AG20443 (cell line): ENCODE measurements around the gene SLC27A5.
"Not testable (repeated sequence)": the region's sequence is repeated elsewhere in the genome, so short reads cannot be mapped to it uniquely, and the experiment has no call there.

ENCODE experiments used
- DNase-seq: peaks from one replicate; pipeline ENCODE4 v3.0.0; 2012; ENCODE audit warnings: low spot score, mixed read lengths

Gene SLC27A5

DNA sequence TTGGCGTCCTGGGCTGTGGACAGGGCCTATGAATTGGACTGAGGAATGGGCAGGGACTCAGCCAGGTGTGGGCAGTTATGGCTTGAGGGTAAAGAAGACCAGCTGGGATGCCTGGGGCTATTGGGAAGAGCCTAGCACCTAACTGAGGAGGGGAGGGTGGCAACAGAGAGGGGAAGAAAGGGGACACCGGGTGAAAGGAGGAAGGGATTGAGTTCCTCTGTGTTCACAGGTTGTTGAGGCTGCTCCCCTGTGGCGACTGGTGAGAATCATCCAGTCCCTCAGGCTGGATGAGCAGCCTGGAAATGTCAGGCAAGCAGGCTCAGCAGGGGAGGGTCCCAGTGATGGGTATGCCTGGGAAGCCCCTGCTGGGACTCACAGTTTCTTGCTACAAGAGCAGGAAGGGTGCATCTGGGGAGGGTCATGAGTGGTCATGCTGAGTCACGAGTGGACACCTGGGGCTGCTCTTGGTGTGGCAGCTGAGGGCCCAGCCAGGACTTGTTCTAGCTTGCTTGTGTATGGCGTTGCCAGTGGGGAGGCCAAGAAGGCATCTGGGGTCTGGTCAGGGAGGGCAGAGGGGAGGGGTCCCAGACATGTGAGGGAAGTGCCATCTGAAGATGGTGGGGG is 43.5 kb downstream of the SLC27A5 start:
- no peak for DNase-seq

DNA sequence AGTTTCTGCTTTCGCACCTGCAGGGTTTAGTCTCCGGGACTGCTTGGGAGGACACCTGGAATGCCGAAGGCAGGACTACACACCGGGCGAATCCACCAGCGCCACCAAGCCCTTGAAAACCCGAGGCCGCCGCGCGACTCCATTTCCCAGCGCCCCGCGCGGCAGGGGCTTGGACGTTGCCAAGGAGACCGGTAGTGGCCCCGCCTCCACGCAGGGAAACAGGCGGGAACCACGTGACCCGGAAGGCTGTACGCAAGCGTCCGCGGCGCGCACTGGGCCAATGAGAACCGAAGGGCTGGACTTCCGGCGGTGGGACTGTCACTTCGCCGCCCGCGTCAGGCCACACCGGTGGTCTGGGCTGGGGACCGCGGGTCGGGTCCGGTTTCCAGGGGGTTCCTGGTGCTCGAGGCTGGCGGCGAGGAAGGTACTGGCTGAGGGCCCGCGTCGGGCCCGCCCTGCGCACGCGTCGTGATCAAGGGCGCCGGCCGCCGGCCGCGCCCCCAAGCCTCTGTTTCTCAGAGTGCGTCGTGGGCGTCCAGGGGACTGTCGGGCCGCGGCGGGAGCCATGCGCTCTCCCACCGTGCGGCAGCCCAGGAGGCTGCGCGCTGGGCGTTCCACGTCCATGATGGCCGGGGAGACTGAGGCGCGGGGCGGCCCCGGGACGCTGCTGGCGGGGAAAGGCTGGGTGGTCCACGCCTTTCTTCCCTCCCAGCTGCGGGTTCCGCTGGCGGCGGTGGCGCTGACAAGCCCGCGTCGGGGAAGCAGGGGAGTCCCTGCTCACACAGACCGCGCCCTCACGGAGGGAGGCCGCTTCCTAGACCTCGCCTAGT is 44.8 kb downstream of the SLC27A5 start, which contains the start of gene ZNF324:
Gene ZNF324 (plus strand): TSS at position 321 of the 830 bp plus-strand sequence. CDS start 2,106 bp downstream, outside the sequence.
- peak; percentile 99 for DNase-seq

DNA sequence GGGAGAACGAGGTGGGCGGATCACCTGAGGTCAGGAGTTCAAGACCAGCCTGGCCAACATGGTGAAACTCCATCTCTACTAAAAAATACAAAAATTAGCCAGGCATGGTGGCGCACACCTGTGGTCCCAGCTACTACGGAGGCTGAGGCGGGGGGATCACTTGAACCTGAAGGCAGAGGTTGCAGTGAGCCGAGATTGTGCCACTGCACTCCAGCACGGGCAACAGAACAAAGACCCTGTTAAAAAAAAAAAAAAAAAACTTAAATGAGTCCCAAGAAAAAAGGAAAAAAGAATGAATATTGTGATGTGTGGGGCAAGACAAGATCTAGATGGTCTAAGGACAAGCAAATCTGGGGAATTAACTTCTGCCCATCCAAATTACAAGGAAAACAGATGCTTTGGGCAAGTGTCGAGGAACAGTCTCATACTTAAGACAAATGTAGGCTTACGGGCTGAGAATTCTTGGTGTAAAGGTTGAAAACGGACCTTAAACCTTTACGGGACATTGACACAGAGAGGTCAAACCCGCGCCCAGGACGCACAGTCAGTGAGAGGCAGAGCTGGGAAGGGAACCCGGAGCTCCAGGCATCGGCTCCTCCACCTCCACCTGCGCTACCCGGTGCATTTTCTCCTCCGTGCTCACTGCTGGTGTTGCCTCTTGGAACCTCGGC is 45.6 kb downstream of the SLC27A5 start:
- no peak for DNase-seq

DNA sequence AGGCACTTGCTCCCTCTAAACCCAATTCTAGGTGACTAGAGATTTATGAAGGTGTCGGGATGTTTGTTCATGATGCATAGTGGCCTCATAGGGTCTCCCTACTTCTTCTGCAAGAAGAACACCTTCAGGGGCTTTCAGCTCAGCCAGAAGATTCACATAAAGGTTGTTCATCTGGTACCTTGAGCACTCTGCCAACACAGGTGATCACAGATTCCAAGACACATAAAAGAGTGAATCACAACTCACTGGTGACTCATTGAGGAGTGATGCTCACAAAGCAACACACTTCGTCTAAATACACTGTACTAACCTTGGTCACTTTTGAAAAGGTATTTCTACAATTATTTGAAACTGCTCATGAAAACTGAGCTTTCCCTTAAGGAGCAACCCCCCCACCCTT is 51.8 kb downstream of the SLC27A5 start:
- DNase-seq = no peak

DNA sequence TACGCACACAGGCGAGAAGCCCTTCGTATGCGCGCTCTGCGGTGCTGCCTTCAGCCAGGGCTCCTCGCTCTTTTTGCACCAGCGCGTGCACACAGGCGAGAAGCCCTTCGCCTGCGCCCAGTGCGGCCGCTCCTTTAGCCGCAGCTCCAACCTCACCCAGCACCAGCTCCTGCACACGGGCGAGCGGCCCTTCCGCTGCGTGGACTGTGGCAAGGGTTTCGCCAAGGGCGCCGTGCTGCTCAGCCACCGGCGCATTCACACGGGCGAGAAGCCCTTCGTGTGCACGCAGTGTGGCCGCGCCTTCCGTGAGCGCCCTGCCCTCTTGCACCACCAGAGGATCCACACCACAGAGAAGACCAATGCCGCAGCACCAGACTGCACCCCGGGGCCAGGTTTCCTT is 55.7 kb downstream of the SLC27A5 start:
- no peak for DNase-seq

DNA sequence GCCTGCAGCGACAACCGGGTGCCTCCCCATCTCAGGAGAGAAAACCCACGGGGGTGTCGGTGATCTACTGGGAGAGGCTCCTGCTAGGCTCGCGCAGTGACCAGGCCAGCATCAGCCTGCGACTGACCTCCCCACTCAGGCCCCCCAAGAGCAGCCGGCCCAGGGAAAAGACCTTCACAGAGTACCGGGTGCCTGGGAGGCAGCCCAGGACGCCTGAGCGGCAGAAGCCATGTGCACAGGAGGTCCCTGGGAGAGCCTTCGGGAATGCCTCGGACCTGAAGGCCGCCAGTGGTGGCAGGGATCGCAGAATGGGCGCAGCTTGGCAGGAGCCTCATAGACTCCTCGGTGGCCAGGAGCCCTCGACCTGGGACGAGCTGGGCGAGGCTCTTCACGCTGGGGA is 56.5 kb downstream of the SLC27A5 start:
- DNase-seq = no peak

DNA sequence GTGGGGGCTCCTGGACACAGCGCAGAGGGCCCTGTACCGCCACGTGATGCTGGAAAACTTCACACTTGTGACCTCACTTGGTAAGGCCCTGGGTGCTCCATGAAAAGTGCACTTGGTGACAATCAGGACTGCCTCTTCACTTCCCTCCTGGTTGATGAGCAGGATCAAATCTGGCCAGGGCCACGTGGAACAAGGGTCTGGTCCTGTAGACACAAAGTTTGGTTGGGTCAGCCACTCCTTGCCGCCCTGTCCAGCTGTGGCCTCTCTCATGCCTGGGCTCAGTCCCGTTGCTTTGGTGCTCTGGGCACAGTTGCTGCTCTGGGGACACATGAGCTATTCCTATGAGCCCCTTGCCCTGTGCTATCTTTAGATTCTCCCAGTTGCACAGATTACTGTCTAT is 58.0 kb downstream of the SLC27A5 start:
- no peak for DNase-seq

DNA sequence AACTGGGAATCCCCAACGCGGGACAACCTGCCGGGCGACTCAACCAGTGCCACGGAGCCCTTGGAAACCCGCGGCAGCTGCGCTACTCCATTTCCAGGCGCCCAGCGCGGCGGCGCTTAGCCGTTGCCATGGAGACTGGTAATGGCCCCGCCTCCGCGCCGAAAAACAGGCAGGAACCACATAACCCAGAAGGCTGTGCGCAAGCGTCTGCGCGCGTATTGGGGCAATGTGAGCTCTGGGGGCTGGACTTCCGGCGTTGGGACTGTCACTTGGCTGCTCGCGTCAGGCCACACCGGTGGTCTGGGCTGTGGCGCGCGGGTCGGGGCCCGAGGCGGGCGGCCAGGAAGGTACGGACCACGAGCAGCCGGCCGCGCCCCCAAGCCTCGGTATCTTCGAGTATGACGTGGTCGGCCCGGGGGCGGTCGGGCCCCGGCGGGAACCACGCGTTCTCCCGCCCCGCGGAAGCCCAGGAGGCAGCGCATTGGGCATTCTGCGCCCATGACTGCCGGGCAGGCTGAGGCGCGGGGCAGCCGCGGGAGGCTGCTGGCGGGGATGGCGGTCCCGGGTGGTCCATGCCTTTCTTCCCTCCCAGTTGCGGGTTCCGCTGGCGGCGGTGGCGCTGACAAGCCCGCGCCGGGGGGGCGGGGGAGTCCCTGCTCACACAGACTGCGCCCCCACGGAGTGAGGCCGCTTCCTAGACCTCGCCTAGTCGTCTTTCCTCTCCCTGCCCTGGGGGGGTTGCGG is 60.3 kb downstream of the SLC27A5 start, which contains the start of gene ZNF324B:
Gene ZNF324B (plus strand): TSS at position 265 of the 744 bp plus-strand sequence. CDS start 2,080 bp downstream, outside the sequence.
- peak; percentile 99 for DNase-seq

DNA sequence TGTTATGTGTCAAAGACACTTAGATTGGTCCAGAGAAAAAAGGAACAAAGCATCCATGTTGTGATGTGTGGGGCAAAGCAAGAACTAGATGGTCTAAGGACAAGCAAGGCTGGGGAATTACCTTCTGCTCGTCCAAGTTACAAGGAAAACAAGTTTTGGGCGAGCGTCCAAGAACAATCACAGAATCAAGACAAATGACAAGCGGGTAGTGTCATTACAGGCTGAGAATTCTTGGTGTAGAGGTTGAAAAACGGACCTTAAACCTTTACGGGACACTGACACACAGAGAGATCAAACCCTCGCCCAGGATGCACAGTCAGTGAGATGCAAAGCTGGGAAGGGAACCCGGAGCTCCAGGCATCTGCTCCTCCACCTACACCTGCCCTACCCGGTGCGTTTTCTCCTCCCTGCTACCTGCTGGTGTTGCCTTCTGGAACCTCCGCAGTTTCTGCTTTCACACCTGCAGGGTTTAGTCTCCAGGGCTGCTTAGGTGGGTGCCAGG is 60.9 kb downstream of the SLC27A5 start:
- no peak for DNase-seq

DNA sequence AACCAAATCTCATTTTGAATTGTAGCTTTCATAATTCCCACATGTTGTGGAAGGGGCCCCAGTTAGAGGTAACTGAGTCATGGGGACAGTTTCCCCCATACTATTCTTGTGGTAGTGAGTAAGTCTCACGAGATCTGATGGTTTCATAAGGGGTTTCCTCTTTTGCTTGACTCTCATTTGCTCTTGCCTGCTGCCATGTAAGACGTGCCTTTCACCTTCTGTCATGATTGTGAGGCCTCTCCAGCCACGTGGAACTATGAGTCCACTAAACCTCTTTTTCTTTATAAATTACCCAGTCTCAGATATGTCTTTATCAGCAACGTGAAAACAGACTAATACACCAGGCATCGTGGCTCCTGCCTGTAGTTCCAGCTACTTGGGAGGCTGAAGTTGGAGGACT is 61.8 kb downstream of the SLC27A5 start:
- DNase-seq = not testable (repeated sequence)

DNA sequence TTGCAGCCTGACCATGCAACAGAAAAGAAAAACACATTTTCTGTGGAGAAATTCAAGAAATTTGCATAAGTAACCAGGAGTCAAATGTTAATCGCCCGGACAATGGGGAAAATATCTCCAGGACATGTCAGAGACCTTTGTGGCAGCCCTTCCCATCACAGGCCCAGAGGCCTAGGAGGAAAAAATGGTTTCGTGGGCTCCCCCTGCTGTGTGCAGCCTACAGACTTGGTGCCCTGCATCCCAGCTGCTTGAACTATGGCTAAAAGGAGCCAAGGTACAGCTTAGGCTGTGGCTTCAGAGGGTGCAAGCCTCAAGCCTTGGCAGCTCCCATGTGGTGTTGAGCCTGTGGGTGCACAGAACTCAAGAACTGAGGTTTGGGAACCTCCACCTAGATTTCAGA is 62.9 kb downstream of the SLC27A5 start:
- not testable (repeated sequence) for DNase-seq
